ENCODE results near the gene SLC38A10.

The SLC38A10 gene

DNA sequence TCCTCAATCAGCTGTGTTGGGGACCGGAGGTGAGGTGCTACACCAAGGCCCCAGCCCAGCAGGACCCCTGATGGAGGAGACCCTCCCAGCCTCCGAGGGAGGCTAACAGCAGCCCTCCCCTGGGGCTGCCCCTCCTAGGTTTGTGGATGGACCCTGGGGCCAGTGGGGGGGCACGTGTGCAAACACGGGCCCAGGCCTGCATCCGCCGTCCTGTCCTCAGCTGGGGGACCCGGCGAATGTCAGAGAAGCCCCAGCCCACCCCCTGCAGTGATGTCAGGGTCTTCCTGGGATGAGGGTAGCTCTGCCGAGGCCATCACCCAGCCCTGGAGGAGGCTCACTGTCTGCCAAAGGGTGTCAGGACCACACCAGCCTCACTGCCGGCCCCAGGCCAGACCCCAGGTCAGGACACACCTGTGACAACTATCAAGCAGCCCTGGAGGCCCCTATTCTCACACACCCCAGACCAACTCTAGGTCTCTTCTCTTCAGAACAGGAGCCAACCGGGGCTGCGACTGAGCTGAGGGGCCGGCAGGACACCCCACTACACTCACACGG is 99.1 kb downstream of the SLC38A10 start:
- H4K12ac ChIP-seq (ENCODE audit: low read depth, low read length), result no peak overlapping the region
- no peak overlapping the region for H3K4ac ChIP-seq (ENCODE audit: low read depth, low read length)
- no peak overlapping the region for H2BK120ac ChIP-seq (ENCODE audit: insufficient read depth, low read length, poor library complexity)
- H4K91ac ChIP-seq (ENCODE audit: low read depth, low read length), result no peak overlapping the region
- no peak overlapping the region for H3K18ac ChIP-seq (ENCODE audit: low read length)
- peaks cover 4% of the 10 kb centered on the region for H3K9me3 ChIP-seq (ENCODE audit: insufficient read depth, low read depth, low read length)
- no peak for DNase-seq
- no peaks in the 10 kb centered on the region for H3K79me1 ChIP-seq (ENCODE audit: low read length)
- H2AK5ac ChIP-seq (ENCODE audit: low read length), result no peak overlapping the region
- H2AFZ ChIP-seq (ENCODE audit: insufficient read depth, low read length, poor library complexity), result no peak overlapping the region
- H3K4me2 ChIP-seq (ENCODE audit: low read length), result no peak overlapping the region
- no peak overlapping the region for H3K27ac ChIP-seq (ENCODE audit: low read depth, low read length)
- no peak overlapping the region for H3K9ac ChIP-seq (ENCODE audit: low read length)
- H3K14ac ChIP-seq (ENCODE audit: low read length), result no peak overlapping the region
- no peaks in the 10 kb centered on the region for H3K27me3 ChIP-seq (ENCODE audit: insufficient read depth, low read length)
- WGBS (ENCODE audit: extremely low coverage, insufficient coverage, insufficient read length), result no CpG with 5 or more reads among the region's 14 CpGs
- no peaks in the 10 kb centered on the region for H3K79me2 ChIP-seq (ENCODE audit: control insufficient read depth, insufficient read depth, low read length, poor library complexity)
- no peak overlapping the region for H3K4me3 ChIP-seq (ENCODE audit: low read depth, low read length)
- no peak overlapping the region for H4K8ac ChIP-seq (ENCODE audit: low read depth, low read length)
- no peak overlapping the region for H2BK12ac ChIP-seq (ENCODE audit: low read length)
- peaks cover 4 to 9% of the 10 kb centered on the region in 2 experiments for H3K4me1 ChIP-seq (ENCODE audit: control insufficient read depth in 1 of 2, insufficient read depth in 2 of 2, low read length in 2 of 2)
- H3K36me3 ChIP-seq (ENCODE audit: control insufficient read depth in 1 of 2, insufficient read depth in 2 of 2, low read length in 2 of 2), result peaks cover 26 to 33% of the 10 kb centered on the region in 2 experiments
- no peak overlapping the region for H2BK5ac ChIP-seq (ENCODE audit: low read depth, low read length, poor library complexity)
- H3K23ac ChIP-seq (ENCODE audit: low read length), result no peak overlapping the region
